Activated CD4-positive, alpha-beta T cell treated with anti-CD3 and anti-CD28 coated beads for 48 hours (primary cell): ENCODE results near the gene SPATS2.

Experiments used
- DNase-seq: peaks from one replicate; pipeline ENCODE4 v3.0.0-alpha.2; 2020

SPATS2 gene

GRCh38 chr12:49336645-49337584, 30.3 kb upstream of the SPATS2 start, which contains the start of gene C1QL4:
Gene C1QL4, minus strand, starts transcription at chr12:49337188. Its CDS starts 711 bp downstream, at chr12:49336477.
- peak; percentile 91 for DNase-seq

GRCh38 chr12:49338830-49339463, 28.3 kb upstream of the SPATS2 start:
- DNase-seq: no peak

- DNase-seq: no peak
These were observed 27.8 kb upstream of the SPATS2 start for GRCh38 chr12:49339464-49339861.

- no peak for DNase-seq
These were observed 27.0 kb upstream of the SPATS2 start for GRCh38 chr12:49340095-49340870.

GRCh38 chr12:49340971-49341776, 26.1 kb upstream of the SPATS2 start:
- no peak for DNase-seq

- no peak for DNase-seq
These were observed 25.5 kb upstream of the SPATS2 start for GRCh38 chr12:49341777-49342065.

GRCh38 chr12:49342066-49342913, 25.0 kb upstream of the SPATS2 start:
- DNase-seq: peak; percentile 91

GRCh38 chr12:49342914-49343731, 24.1 kb upstream of the SPATS2 start:
- DNase-seq: peak; percentile 70

GRCh38 chr12:49344486-49345050, 22.7 kb upstream of the SPATS2 start:
- DNase-seq: no peak

GRCh38 chr12:49345051-49345824, 22.0 kb upstream of the SPATS2 start:
- DNase-seq: no peak

GRCh38 chr12:49345825-49346658, 21.2 kb upstream of the SPATS2 start:
- DNase-seq: no peak

GRCh38 chr12:49346659-49347310, 20.5 kb upstream of the SPATS2 start, which contains the start of gene DNAJC22:
Gene DNAJC22, plus strand, starts transcription at chr12:49346888. Its CDS starts 1,985 bp downstream, at chr12:49348873.
- DNase-seq: no peak

- peak; percentile 83 for DNase-seq
These were observed 19.7 kb upstream of the SPATS2 start for GRCh38 chr12:49347311-49348193.

- no peak for DNase-seq
These were observed 18.5 kb upstream of the SPATS2 start for GRCh38 chr12:49348781-49349180.

GRCh38 chr12:49349266-49349665, 18.0 kb upstream of the SPATS2 start:
- DNase-seq: no peak

GRCh38 chr12:49352351-49352750, 14.9 kb upstream of the SPATS2 start:
- no peak for DNase-seq

- DNase-seq: no peak
These were observed 11.3 kb upstream of the SPATS2 start for GRCh38 chr12:49355913-49356312.
